Measurements from ENCODE around the gene MCAM.

DNA sequence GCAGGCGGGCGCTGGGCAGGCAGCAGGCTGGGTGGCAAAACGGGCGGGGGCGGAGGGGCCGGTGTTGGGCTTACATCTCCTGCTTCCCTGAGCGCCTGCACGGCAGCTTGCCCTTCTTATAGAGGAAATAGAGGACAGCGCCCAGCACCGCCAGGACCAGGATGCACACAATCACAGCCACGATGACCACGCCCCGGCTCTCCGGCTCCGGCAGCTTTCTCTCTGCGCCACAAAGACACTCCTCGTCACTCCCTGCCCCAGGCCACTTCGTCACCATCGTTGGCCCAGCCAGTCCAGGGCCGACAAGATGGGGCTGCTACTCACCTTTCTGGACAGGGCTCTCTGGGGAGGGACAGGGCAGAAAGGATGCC, 6.3 kb downstream of the MCAM start:
- TF ChIP-seq GATA2 (IDR thresholded peaks at IDR 0.05; ENCODE audit: low read depth, low read length) = no peak
- TF ChIP-seq GATA3 (IDR thresholded peaks at IDR 0.05; ENCODE audit: low read depth, low read length) = no peak

Measured in SH-SY5Y (cell line).